Stimulated activated CD8-positive, alpha-beta memory T cell treated with anti-CD3 and anti-CD28 coated beads, Interleukin-2, amount 100 ng/mL, for 1 hour (primary cell): ENCODE data around the gene FSTL4.
"Not testable (repeated sequence)": the region's sequence is repeated elsewhere in the genome, so short reads cannot be mapped to it uniquely, and the experiment has no call there.

Experiments
- DNase-seq, 2 donors: peaks; one replicate each; pipeline ENCODE4 v3.0.0-alpha.2; 2020; ENCODE audit warnings: low read depth in 2 of 2

The FSTL4 gene

DNA sequence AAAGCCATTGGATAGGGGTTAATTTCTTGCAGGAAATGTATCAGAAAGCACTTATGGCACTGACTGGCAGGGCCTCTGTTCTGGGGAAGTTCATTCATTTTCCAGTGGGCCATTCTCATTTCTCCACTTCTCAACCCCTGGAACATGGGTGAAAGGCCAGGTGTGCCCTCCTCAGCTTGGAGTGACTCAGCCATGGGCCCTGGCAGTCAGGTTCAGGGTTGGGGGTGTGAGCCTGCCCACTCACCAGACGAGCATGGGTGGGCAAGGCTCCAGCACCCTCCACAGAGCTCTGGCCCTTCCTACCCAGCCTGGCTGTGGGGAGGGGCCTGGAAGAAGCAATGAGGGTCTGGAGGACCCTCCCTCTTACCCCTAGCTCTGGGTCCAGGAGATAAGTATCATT, 386.2 kb downstream of the FSTL4 start:
- DNase-seq: no peak

DNA sequence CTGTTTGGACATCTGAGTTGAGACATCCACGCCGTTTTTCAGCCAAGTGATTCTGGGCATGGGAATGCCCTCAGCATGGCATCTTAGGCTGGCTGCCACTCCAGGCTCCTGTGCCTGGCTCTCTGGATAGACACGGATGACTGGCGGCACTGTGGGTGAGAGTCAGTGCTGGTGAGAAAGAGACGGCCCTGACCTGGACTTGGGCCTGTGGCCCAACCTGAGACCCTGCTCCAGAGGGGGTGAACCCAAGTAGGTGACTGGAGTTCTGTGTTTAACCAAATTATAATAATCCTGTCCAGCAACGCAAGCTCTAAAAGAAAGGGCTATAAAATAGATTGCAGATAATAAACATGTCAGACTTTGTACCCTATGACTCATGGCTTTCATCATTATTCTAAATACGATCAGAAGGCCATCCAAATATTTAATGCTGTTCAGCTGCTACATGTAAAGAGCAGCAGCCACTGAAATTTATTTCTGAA, 386.6 kb downstream of the FSTL4 start:
- no peak for DNase-seq

DNA sequence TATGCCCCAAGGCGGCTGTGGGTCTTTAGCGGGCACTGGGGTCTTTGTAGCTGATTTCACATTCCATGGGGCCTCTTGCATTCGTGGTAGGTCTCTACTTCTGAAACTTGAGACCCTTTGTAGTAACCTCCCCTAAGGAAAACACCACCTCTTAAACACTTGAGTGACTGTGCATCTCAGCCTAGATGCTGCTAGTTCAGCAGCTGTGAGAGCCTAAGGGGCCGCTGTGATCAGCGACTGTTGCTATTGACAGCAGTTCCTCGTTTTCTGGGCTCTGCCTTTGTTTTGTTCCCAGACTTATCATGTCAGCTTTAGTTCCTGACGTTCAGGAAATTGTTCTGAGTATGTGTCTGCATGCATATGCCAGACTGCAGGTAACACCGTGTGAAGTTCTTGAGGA, 389.4 kb downstream of the FSTL4 start:
- DNase-seq: no peak

GRCh38 chr5:133222521-133222920, 389.8 kb downstream of the FSTL4 start:
- DNase-seq: no peak

GRCh38 chr5:133222040-133222439, 390.3 kb downstream of the FSTL4 start:
- DNase-seq: no peak

DNA sequence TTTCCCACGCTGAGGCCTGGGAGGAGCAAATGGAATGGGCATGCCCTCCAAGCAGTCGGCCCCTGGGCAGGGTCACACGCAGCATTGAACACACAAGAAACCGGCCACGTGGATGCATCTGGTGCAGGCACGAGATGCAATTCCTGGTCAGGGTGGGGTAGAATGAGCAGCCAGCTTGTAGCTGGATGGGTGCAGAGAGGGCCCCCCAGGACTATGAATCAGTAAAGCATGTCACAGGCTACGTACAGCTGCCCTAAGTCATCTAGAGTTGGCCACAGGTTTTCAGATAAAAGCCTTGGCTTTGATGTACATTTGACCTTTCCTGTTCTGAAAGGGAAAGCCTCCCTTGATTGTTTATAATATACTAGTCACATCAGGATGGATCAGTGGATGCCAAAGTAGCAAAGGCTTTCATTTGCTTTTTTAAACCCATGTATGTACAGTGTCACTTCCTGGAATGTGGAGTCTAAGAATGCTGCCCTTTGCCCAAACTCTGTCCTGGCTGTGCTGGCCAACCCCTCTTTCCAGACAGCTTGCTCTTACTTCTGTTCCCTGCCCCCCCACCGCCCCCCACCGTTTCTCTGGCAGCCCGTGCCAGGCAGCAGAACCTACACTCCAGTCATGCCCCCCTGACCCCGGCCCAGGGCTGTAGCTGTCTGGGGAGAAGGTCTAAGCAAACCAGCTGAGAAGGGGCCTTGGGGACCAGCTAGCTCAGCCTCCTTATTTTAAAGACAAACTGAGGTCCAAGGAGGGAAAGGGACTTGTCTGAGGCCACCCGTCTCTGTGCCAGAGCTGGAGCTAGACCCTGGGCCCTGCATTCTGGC, 391.3 kb downstream of the FSTL4 start:
- DNase-seq: no peak

DNA sequence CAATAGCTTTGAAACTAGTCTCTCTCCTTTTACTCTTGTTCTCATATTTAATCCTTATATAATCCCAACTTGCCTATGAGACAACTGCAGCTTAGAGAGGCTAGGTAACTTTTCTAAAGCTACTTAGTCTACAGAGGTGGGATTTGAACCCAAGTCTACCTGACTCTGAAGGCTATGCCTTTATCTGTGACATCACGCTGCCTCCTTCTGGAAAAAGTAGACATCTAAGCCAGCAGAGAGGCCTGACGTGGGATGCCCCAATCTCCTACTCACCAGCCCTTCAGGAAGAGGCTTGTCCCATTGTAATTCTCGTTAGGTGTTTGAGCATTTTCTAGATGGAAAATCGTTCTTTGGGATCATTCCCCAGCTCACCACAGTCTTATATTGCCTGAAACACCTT, 393.0 kb downstream of the FSTL4 start:
- no peak for DNase-seq

- DNase-seq: not testable (repeated sequence)
Measured at GRCh38 chr5:133216138-133216537, 396.2 kb downstream of the FSTL4 start.

DNA sequence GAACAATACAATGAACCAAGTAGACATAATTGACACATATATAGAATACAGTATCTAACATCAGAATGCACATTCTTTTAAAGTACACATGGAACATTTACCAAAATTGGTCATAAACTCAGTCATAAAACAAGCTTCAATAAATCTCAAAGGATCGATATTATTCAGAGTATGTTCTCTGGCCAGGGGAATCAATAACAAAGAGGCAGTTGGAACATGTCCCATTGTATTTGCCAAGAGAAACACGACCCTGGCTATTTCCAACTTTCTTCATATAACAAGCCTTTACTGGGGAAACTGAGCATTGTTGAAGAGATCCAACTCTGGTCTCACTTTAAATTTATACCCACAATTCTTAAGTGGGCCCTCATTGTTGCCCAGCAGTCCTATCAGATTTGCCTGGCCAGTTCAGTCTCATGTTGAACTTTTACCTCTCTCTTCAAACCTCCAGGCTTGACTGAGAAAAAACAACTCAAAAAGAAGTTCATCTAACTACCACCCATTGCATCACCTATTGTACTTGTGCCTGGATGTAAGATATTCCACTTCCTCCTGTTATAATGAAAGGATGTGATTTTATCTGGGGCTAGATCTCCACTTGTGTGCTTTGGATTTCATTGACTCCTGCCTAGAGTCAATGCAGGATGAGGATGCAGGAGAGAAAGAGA, 398.1 kb downstream of the FSTL4 start:
- no peak for DNase-seq

GRCh38 chr5:133205649-133206048, 406.7 kb downstream of the FSTL4 start:
- DNase-seq: no peak

GRCh38 chr5:133205204-133205603, 407.1 kb downstream of the FSTL4 start:
- DNase-seq: no peak

GRCh38 chr5:133203317-133204305, 408.7 kb downstream of the FSTL4 start:
- DNase-seq: no peak

DNA sequence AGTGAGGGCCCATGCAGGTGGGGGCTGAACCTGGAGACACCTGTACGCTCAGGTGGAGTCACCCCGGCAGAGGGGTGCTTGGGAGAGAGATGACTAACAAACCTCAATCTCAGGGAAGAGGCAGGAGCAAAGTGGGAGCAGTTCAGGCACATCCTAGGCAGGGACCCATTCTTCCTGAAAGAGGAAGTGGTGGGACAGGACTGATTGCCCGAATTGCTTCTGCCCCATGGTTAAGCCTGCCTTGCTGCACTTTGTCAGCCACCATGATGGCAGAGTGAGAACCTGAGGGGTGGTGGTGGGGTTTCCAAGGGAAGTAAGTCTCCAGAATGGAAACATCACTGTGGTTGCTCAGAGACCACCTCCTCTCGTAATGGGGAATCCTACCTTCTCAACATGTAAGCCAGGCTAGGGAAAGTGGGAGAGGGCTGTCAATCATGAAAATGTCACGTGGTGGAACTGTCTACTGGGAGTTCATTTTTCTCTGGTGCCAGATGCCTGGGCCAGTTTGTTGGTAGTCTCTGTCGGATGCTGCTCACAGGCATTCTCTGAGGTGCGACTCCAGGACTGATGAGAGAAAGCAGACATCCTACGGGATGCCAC, 410.2 kb downstream of the FSTL4 start:
- DNase-seq: no peak

DNA sequence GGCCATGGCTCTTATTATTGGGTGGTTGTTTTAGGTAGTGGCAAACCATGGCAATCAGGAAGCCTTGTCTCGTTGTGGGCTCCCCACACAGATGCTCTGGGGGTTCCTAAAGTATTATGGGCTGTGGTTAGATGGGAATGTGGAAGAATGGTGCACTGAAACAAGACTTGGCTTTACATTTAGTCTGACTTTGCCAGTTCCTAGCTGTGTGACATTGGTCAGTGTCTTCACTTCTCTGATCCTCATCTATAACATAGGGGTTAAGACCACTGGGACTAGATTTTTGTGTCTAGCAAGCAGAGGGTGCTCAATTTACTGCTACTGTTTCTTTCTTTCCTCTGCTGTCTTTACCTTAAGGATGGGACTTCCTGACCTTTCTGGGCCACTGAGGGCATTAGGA, 411.0 kb downstream of the FSTL4 start:
- no peak for DNase-seq

DNA sequence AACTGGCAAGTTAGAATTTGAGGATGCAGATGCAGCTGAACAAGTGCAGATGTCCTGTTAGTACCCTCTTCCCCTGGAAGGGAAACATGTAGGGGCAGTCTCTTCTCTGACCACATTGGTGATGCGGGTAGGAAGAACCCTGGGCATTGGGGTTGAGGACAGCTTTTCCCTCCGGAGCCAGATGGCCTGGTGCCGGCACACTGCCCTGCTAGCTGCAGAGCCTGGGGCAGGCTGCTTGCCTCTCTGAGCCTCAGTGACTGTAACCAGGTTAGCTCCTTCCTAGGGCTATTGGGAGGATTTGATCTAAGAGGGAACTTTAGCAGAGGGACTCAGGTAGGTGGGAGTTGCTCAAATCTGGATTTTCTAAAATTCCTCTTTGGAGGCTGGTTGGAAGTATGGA, 412.1 kb downstream of the FSTL4 start:
- DNase-seq: no peak

DNA sequence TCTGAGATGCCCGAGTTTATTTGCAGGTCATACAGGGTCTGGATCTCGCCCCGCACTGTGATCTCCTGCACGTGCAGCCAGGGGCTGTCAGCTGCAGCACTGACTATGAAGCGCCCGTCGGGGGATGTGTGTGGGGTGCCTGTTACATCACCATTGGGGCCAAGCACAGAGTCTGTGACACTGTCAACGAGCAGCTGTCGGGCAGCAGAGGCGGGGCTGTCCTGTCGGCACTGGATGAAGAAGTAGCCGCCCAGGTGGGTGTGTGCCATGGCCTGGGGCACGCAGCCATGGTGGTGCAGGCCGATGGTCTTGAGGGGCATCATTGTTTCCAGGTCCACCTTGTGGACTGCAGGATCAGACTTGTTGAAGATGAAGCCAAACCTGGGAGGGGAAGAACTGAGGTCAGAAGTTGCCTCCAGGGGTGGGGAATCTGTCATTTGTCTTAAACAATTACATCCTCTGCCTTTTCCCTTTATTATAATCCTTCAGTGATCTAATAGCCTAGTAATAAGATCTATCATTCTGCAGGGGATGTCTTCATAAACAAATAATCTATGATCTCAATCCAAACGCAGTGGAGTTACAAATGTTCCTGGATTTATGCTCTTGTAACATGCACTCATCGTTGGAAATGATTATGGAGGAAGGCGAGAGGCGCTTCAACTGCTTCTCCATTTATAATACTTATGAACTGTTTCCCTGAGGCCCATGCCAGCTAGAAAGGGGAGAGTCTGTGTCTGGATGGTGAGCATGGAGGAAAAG, 412.7 kb downstream of the FSTL4 start:
- DNase-seq: no peak

DNA sequence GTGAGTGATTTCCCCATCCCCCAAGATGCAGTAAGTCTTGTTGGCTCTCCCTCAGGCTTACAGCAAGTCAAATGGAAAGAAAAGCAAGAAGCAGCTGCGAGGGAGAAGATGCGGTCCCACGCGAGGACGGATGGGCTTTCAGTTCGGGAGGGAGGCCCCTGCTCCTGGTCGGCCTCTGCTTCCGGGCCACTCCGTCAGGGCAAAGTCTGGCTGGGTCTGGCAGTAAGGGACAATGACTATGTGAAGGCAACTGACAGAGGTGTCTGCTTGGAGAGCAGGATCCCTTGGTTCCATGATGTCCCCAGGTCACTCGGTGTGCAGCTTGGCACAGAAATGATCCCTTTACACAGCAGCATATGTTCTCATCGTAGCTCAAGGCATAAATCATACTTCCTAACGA, 413.8 kb downstream of the FSTL4 start:
- DNase-seq: no peak

- no peak for DNase-seq
Measured at GRCh38 chr5:133196441-133197085, 415.8 kb downstream of the FSTL4 start.

DNA sequence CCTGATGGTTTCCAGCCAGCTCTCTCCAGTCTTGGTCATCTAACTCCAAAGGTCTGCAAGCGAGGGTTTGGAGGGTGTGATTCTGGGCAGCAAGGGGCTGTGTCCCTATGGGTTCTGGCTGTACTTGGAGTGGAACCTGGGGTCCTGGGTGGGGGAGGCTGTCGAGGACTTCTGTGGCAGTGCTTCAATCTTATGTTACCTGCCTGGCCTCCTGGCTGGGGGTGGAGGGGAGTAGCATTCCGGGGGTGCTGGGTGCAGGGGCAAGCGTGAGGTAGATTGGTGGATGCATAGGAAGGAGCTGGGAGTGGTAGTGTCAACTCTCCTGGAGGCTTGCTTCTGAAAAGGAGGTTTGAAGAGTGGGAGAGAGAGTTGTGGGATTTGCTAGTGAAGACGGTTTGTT, 417.1 kb downstream of the FSTL4 start:
- no peak for DNase-seq

DNA sequence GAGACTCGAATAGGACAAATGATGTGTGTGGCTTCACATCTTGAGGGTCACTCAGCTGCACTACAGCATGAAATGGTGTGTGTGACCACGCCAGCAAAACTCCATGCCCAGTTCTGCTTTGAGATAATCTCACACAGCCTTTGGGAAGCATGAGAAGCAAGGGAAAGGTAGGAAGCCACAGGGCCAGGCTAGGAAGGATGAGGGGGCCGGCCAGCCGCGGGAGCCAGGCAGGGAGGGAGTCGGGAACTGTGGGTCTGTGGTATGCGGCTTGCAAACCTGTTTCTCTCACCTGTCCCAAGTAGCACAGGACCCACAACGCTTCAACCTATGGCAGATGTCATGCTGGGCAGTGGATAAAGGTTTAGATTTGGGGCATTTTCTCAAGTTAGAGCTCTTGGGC, 418.5 kb downstream of the FSTL4 start:
- no peak for DNase-seq
